Measurements from ENCODE around the gene PILRB. TPM values are rescaled to one million over a fixed set of nuclear protein-coding genes. Genes with fewer than 3 reads are reported as not detected.

Gene PILRB
- total RNA-seq, 2 experiments from 2014 or later = 56.4 to 67.6 TPM

DNA sequence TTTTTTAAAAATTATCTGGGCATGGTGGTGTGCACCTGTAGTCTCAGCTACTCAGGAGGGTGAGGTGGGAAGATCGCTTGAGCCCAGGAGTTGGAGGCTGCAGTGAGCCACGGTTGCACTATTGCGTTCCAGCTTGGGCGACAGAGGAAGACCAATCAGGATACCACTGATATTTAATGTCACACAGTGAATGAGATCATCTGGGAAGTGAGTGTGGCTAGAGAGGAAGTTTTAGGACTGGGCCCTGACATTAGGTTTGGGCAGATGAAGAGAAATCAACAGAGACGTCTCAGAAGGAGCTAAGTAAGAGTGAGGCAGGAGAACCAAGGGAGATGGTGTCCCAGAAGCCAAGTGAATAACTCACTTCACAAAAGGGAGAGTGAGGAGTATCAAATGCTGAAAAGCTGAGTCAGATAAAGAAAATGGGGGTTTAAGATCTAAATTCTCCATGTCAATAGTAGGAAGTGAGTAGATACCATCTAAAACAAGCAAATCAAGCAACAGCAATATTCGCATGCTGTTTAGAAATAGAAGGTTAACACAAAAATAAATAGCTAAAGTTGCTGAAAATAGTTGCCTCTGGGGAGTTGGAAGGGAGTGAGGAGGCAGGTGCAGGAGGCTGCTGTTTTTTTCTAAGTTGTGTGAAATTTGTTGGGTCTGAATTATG lies 26.8 kb downstream of the PILRB start:
- H3K27me3 ChIP-seq (ENCODE audit: control insufficient read depth in 1 of 2, insufficient read depth in 2 of 2, low read length in 2 of 2) = no peaks in the 10 kb centered on the region
- intact Hi-C loops (cut with DNase I, micrococcal nuclease) = no loop called here
- Mint-ChIP-seq H3K36me3 (ENCODE audit: low read depth) (no peaks in the 10 kb centered on the region), H3K27ac (no peak overlapping the region), H3K27me3 (no peaks in the 10 kb centered on the region), H3K9me3 (no peaks in the 10 kb centered on the region), H3K4me1 (ENCODE audit: low read depth) (peaks cover 10% of the 10 kb centered on the region), H3K4me3 (no peak overlapping the region)
- DNase-seq (no peak), ATAC-seq (ENCODE audit: poor library complexity) (no peak)
- POLR2A ChIA-PET = interaction anchor here (0.6 kb wide), 1 partner anchor 8 kb away, joined by 4 read pairs; no protein-coding TSS in a partner anchor
- no peak overlapping the region for H3K27ac ChIP-seq (ENCODE audit: low read depth in 1 of 2, low read length in 2 of 2)
- no peaks in the 10 kb centered on the region for H3K9me3 ChIP-seq (ENCODE audit: control insufficient read depth in 1 of 2, insufficient read depth in 1 of 2, low read length in 2 of 2)
- no peaks in the 10 kb centered on the region for H3K4me1 ChIP-seq (ENCODE audit: insufficient read depth, low read length)
- CTCF ChIA-PET = no interaction called here
- no peaks in the 10 kb centered on the region for H3K36me3 ChIP-seq (ENCODE audit: insufficient read depth, low read length)
- H3K4me3 ChIP-seq (ENCODE audit: low read length) = no peak overlapping the region
- TF ChIP-seq, protein P1, sequence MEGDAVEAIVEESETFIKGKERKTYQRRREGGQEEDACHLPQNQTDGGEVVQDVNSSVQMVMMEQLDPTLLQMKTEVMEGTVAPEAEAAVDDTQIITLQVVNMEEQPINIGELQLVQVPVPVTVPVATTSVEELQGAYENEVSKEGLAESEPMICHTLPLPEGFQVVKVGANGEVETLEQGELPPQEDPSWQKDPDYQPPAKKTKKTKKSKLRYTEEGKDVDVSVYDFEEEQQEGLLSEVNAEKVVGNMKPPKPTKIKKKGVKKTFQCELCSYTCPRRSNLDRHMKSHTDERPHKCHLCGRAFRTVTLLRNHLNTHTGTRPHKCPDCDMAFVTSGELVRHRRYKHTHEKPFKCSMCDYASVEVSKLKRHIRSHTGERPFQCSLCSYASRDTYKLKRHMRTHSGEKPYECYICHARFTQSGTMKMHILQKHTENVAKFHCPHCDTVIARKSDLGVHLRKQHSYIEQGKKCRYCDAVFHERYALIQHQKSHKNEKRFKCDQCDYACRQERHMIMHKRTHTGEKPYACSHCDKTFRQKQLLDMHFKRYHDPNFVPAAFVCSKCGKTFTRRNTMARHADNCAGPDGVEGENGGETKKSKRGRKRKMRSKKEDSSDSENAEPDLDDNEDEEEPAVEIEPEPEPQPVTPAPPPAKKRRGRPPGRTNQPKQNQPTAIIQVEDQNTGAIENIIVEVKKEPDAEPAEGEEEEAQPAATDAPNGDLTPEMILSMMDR (IDR thresholded peaks at IDR 0.05) = no peak

DNA sequence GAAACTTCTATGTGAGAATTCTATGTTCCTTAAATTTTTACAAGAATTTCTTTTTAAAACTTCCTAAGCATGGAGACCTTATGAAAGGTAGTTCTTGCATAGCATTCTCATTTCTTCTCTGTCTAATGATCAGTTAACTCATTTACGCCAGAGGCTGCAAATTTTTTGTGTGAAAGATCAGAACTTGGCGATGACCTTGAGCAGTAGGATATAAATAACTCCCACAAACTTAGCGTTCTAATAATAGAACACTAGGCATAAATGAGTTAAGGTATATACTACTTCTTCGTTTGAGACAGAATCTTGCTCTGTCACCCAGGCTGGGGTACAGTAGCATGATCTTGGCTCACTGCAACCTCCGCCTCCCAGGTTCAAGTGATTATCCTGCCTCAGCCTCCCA lies 29.0 kb downstream of the PILRB start:
- no peaks in the 10 kb centered on the region for H3K36me3 ChIP-seq (ENCODE audit: insufficient read depth, low read length)
- peaks cover 6% of the 10 kb centered on the region for H3K27me3 Mint-ChIP-seq
- peaks cover 0 to 2% of the 10 kb centered on the region in 2 experiments for H3K27me3 ChIP-seq (ENCODE audit: control insufficient read depth in 1 of 2, insufficient read depth in 2 of 2, low read length in 2 of 2)
- H3K36me3 Mint-ChIP-seq (ENCODE audit: low read depth) = no peaks in the 10 kb centered on the region
- no peak for ATAC-seq (ENCODE audit: poor library complexity)
- H3K4me3 Mint-ChIP-seq = no peak overlapping the region
- H3K9me3 ChIP-seq (ENCODE audit: control insufficient read depth in 1 of 2, insufficient read depth in 1 of 2, low read length in 2 of 2) = no peaks in the 10 kb centered on the region
- TF ChIP-seq, protein P1 (IDR thresholded peaks at IDR 0.05) = no peak
- H3K4me1 ChIP-seq (ENCODE audit: insufficient read depth, low read length) = no peaks in the 10 kb centered on the region
- H3K4me1 Mint-ChIP-seq (ENCODE audit: low read depth) = peaks cover 10% of the 10 kb centered on the region
- H3K4me3 ChIP-seq (ENCODE audit: low read length) = no peak overlapping the region
- CTCF ChIA-PET = no interaction called here
- POLR2A ChIA-PET = no interaction called here
- H3K27ac ChIP-seq (ENCODE audit: low read depth in 1 of 2, low read length in 2 of 2) = no peak overlapping the region
- intact Hi-C loops (cut with DNase I, micrococcal nuclease) = no loop called here
- no peak for DNase-seq
- no peak overlapping the region for H3K27ac Mint-ChIP-seq
- no peaks in the 10 kb centered on the region for H3K9me3 Mint-ChIP-seq

DNA sequence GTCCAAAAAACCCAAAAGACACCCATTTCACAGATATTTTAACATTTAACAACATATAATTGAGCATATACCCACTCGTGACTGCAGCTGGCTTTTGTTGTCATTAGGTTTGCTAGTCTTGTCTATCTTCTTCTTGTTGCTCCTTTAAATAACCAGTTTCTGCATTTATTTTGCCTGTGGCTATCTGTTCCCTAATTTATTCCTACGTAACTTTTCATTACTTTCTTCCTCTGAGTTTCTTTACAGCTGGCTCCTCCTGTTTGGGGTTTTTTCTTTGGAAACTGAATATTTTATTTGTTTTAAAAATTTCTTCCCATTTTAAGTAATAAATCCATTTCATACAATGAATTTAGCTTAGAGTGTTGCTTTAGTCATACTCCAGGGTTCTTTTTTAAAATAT lies 29.8 kb downstream of the PILRB start:
- H3K36me3 ChIP-seq (ENCODE audit: insufficient read depth, low read length) = no peaks in the 10 kb centered on the region

More for the DNA sequence above, 29.8 kb downstream of the PILRB start:
- intact Hi-C loops (cut with DNase I, micrococcal nuclease) = no loop called here
- TF ChIP-seq, protein P1 (IDR thresholded peaks at IDR 0.05) = no peak
- ChIA-PET POLR2A (no interaction called here), CTCF (interaction anchor here (0.6 kb wide), 1 partner anchor 22 kb away, joined by 3 read pairs; no protein-coding TSS in a partner anchor)
- Mint-ChIP-seq H3K27ac (no peak overlapping the region), H3K9me3 (no peaks in the 10 kb centered on the region), H3K36me3 (ENCODE audit: low read depth) (no peaks in the 10 kb centered on the region), H3K4me3 (no peak overlapping the region), H3K27me3 (peaks cover 6% of the 10 kb centered on the region), H3K4me1 (ENCODE audit: low read depth) (peaks cover 5% of the 10 kb centered on the region)
- ATAC-seq (ENCODE audit: poor library complexity) = no peak
- H3K4me3 ChIP-seq (ENCODE audit: low read length) = no peak overlapping the region
- no peaks in the 10 kb centered on the region for H3K4me1 ChIP-seq (ENCODE audit: insufficient read depth, low read length)
- no peak overlapping the region for H3K27ac ChIP-seq (ENCODE audit: low read depth in 1 of 2, low read length in 2 of 2)
- H3K27me3 ChIP-seq (ENCODE audit: control insufficient read depth in 1 of 2, insufficient read depth in 2 of 2, low read length in 2 of 2) = peaks cover 0 to 2% of the 10 kb centered on the region in 2 experiments
- no peaks in the 10 kb centered on the region for H3K9me3 ChIP-seq (ENCODE audit: control insufficient read depth in 1 of 2, insufficient read depth in 1 of 2, low read length in 2 of 2)
- no peak for DNase-seq

Measured in CD4-positive, alpha-beta T cell (primary cell).